SHP77 (cell line): ENCODE measurements around the gene TEX51.

Source experiments
- DNase-seq, 2 experiments: peaks; one replicate each; lab custom pipeline; 2025; lab: John Stamatoyannopoulos, UW

TEX51 gene

GRCh38 chr2:126893606-126894005, 5.1 kb upstream of the TEX51 start:
- no peak for DNase-seq

DNA sequence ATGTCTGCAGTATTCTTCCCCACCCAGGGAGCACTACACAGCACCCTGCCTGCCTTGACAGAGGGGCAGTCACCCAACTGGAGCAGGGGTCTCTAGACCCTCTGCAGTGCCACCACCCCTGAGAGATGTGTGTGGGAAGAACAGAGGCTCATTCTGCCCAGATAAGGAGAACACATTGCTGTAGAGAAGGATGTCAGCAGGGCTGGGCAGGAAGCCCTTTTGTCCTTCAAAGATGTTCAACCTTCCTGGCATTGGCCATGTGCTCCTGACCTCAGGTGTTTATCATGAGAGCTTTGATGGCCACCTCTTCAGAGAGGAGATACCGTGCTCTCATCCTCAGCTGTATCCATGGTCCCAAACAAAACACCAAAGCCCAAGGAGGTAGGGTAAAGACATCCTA, 4.6 kb upstream of the TEX51 start:
- no peak for DNase-seq

- no peak for DNase-seq
These were observed 4.0 kb upstream of the TEX51 start for GRCh38 chr2:126894585-126895182.

GRCh38 chr2:126895336-126895735, 3.4 kb upstream of the TEX51 start:
- no peak for DNase-seq

- no peak for DNase-seq
These were observed 2.2 kb upstream of the TEX51 start for GRCh38 chr2:126896471-126896870.

DNA sequence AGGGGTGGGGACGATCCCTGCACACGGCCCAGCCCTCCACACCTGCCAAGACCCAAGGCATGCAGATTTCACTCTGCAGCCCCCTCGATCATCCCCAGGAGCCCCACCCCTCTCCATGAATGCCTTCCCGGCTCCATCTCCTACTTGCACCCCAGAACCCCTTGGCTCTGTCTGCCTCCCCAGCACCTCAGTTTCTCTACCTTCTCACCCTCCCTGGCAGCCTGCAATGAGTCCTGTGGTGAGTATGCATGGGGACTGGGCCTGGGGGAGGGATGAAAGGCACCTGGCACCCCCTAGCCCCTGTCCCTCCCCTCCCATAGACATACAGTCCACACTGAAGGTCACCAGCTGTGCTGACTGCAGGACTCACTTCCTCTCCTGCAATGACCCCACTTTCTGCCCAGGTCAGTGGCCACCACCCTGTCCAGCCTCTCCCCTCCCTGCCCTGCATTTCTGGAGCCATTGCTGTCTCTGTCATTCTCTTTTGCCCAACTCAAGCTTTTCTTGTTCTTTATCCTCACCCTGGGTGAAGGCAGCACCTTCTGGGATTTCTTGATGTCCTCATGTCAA, 1.0 kb downstream of the TEX51 start:
- DNase-seq = no peak

GRCh38 chr2:126900646-126901319, 2.1 kb downstream of the TEX51 start:
- DNase-seq = no peak

GRCh38 chr2:126901459-126901858, 2.8 kb downstream of the TEX51 start:
- no peak for DNase-seq

GRCh38 chr2:126902152-126902835, 3.6 kb downstream of the TEX51 start:
- no peak for DNase-seq

- no peak for DNase-seq
These were observed 4.2 kb downstream of the TEX51 start for GRCh38 chr2:126902859-126903258.

DNA sequence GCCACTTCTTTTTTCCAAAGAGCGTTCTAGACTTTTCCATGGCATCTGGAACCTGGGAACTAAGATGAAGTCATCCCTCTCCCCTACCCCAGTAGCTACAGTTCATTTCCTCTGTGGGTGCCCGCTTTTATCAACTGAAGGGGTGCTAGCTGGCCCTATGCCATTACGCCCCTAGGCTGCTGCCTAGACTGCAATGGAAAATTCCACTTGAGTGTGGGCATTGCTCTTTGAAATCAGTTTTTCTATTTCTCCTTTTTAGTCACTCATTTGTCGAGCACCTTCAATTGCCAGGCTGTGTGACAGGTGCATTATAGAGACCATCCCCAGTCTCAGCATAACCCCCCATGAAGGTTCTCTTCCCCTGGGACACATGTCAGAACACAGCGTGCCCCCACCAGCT, 7.3 kb downstream of the TEX51 start:
- DNase-seq = no peak

- no peak for DNase-seq
These were observed 8.1 kb downstream of the TEX51 start for GRCh38 chr2:126906781-126907180.

DNA sequence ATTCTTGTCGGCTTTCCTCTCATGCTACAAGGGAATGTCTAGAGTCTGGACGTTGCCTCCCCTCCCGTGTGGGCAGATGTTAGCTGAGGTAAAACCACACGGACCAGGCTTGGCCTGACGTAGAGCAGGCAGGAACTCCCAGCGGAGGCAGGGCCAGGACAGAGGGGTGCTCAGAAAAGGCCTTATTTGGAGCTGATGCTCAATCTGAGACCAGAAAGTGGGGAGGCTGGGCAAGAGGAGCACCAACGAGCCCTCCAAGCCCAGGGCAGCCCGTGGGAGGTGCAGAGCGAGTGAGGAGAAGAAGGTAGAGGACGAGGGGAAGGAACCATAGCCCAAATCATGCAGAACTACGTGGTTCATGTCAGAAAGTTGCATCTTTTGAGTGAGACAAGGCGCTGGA, 9.0 kb downstream of the TEX51 start:
- DNase-seq = no peak

- DNase-seq = no peak
These were observed 10.1 kb downstream of the TEX51 start for GRCh38 chr2:126908721-126909177.

DNA sequence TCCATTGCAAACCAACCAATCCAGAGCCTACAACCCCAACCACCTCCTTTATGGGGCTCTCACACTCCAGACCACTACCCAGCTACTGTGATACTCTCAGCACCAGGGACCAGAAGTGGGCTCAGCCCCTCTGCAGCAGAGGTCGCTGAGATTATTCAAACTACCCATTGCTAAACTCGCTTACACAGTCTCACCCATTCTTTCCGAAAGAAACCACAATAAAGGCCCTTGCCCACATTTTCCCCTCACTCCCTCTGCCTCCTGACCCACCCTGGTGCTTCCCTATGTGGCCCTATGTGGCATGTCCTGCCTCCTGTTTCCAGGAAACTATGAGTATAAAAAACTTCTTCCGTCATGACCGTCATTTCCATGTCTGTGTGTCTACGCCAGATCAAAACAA, 10.7 kb downstream of the TEX51 start:
- DNase-seq = no peak

- no peak for DNase-seq
These were observed 11.1 kb downstream of the TEX51 start for GRCh38 chr2:126909781-126910180.

DNA sequence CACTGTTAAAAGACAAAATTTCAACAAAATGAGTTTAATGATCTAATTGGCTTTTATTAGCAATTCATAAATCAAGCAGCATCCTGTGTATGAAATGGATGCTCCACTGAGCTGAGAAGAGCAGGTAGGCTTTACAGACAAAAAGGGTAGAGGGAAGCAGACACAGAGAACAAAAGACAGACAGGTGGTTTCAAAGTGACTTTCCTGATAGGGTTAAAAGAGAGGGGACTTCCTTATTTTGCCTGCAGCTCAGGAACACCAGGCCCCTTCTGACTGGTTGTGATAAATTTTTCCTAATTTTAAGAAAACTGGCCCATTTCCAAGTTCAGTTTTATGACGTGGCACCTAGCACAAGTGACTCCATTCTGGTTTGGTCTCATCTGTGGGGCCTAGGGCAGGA, 11.9 kb downstream of the TEX51 start:
- DNase-seq = no peak

GRCh38 chr2:126911111-126911796, 12.6 kb downstream of the TEX51 start:
- no peak for DNase-seq

GRCh38 chr2:126912201-126912600, 13.5 kb downstream of the TEX51 start:
- no peak for DNase-seq

DNA sequence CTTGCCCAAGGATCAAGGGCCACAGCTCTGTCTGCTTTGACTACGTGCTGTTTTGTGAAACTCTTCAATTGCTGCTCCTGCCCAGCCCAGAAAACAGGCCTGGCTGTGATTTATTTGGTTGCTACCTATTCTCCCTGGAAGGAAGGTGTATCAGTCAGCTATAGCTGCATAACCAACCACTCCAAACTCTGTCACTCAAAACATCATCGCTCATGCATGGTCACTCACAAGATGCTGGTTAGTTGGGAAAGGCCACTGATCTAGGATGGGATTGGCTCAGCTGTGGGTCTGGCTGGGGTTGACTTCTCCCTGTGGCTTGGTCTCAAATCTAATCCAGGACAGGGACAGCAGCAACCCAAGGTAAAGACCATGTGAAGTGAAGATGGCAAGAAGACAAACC, 14.6 kb downstream of the TEX51 start:
- DNase-seq = no peak

- DNase-seq = no peak
These were observed 15.4 kb downstream of the TEX51 start for GRCh38 chr2:126913881-126914615.
